Activated CD4-positive, alpha-beta T cell treated with anti-CD3 and anti-CD28 coated beads for 1 hour (primary cell): ENCODE measurements around the gene MGAT4B.
"Not testable (repeated sequence)": the region's sequence is repeated elsewhere in the genome, so short reads cannot be mapped to it uniquely, and the experiment has no call there.

ENCODE experiments used
- DNase-seq: peaks from one replicate; pipeline ENCODE4 v3.0.0-alpha.2; 2020

Gene MGAT4B

DNA sequence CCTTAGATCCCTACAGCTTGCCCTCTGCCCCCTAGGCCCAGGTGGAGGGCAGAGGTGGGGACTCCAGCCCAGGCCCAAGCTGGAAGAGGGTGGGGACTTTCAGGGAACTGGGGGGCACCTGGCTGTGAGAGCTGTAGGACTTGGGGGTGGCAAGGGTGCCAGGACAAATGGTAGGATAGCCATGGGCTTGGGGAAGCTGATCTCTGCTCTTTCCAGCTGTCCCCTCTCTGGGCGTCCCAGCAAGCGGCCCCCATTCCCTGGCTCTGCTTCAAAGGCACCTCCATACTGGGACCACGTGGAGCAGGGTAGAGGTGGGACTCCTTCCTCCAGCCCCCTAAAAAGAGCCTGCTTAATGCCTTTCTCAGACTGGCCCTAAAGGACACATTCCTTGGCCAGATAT lies 12.5 kb downstream of the MGAT4B start:
- no peak for DNase-seq

GRCh38 chr5:179793468-179794139 lies 13.1 kb downstream of the MGAT4B start, which contains the start of gene LTC4S:
Gene LTC4S, plus strand, starts transcription at chr5:179793986. Its CDS starts 95 bp downstream, at chr5:179794081.
- DNase-seq = no peak

- no peak for DNase-seq
These were observed 13.8 kb downstream of the MGAT4B start for GRCh38 chr5:179792612-179793467.

DNA sequence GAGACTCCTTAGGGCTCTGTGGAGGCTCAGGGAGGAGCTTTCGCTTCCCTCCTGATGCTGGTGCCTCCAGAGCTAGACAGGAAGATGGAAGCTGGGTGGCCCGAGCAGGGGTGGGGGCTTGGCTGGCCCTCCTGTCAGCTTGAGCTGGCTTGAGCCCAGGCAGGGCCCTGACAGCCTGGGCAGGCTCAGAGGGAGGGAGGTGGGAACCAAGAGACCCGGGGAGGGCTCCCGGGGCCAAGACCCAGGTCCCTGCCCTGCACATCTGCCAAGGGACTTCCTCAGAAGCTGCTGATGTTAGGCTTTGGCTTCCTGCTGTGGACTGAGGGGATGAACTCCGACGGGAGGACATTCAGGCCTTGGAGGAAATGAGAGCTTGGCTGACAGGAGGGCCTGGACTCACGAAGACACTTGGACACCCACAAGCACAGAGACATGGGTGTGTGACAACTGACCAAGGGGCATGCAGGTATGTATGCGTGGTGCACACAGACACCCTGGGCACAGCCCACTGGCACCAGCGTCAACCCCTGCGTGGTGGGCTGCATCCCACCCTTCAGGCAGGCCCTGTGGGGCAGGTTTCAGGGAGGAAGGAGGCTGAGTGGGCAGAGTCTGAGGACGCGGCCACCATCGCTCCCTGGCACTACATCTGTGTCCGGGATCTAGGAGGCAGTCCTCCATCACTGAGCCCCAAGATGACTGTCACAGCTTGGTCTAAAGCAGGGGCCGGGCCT lies 14.6 kb downstream of the MGAT4B start:
- no peak for DNase-seq

DNA sequence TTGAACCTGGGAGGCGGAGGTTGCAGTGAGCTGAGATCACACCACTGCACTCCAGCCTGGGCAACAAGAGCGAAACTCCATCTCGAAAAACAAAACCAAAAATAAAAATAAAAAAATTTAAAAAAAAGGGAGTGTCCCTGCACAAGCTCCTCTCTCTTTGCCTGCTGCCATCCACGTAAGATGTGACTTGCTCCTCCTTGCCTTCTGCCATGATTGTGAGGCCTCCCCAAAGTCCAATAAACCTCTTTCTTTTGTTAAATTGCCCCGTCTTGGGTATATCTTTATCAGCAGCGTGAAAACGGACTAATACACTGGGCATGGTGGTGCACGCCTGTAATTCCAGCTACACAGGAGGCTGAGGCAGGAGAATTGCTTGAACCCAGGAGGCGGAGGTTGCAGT lies 17.4 kb downstream of the MGAT4B start:
- not testable (repeated sequence) for DNase-seq

DNA sequence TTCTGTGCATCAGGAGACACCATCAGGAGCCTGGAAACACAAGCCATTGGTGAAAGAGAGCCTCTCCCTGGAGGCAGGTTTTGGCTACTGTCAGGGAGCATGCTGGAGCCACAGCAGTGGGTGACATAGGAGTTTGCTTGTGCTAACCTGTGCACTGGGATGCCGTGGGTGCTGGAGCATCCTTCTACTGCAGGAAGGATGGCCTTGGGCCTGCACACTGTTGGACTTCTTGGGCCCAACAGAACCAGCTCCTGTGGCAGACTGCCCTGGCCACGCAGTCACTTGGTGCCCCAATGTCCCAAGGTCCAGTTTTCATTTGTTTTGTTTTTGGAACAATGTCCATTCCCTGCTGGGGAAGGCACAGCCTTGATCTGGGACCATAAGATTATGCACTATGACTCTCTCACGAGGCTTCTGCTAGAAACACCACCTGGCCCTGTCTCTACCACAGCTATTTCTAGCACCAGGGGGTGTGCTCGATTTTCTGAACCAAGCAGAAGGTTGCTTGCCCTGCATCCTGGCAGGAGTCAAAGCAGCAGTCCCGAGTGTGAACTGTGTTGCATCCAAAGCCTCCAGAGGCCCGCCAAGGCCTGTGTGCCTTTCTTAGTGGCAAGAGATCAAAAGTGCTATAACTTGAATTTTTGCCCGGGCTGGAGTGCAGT lies 18.3 kb downstream of the MGAT4B start:
- no peak for DNase-seq

GRCh38 chr5:179786861-179787260 lies 19.8 kb downstream of the MGAT4B start:
- DNase-seq = no peak

GRCh38 chr5:179783128-179783527 lies 23.5 kb downstream of the MGAT4B start:
- no peak for DNase-seq

GRCh38 chr5:179781846-179782245 lies 24.8 kb downstream of the MGAT4B start:
- DNase-seq = no peak

- DNase-seq = no peak
These were observed 26.3 kb downstream of the MGAT4B start for GRCh38 chr5:179780362-179780761.

DNA sequence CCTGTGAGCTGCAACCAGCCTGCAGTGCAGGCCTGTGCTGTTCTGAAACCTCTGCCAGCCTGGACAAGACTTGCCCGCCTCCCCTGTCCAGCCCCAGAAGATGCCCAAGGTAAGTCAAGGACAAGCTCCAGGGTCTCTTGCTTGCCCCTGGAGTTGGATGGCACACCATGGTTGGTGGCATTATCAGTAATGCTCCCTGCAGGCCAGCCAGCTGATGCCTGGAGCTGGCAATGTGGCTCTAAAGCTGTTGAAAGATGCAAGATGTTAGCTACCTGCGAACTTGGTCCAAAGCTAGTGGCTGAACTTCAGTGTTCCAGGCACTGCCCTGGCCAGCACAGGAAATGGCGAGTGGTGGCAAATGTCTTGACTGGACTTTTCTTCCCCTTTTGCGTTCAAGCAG lies 26.8 kb downstream of the MGAT4B start:
- DNase-seq = no peak

- DNase-seq = no peak
These were observed 28.1 kb downstream of the MGAT4B start for GRCh38 chr5:179778591-179778990.

GRCh38 chr5:179777909-179778308 lies 28.8 kb downstream of the MGAT4B start:
- no peak for DNase-seq

DNA sequence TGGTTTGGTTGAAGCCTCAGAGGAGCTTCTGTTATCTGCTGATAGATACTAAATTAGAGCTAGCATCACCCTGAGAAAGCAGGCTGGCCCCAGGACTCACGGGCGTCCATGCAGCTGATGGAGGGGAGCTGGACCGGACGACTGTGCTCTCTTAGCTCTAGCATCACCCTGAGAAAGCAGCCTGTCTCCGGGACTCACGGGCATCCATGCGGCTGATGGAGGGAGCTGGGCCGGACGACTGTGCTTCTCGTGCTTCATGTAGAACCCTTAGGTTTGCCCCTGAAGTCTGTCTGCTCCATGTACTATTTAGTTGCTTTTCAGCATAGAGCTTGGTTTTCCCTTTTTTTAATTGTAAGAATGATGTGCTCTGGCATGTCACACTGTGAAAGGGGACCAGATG lies 29.2 kb downstream of the MGAT4B start:
- no peak for DNase-seq

- no peak for DNase-seq
These were observed 30.2 kb downstream of the MGAT4B start for GRCh38 chr5:179776411-179776938.

DNA sequence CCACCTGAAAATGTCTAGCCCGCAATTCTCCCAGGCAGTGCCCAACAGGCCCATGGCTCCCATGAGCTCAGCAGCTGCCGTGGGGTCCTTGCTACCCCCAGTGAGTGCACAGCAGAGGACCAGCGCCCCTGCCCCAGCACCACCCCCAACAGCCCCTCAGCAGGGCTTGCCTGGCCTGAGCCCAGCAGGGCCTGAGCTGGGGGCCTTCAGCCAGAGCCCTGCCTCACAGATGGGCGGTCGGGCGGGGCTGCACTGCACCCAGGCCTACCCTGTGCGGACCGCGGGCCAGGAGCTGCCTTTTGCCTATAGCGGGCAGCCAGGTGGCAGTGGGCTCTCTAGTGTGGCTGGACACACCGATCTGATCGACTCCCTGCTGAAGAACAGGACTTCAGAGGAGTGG lies 32.2 kb downstream of the MGAT4B start:
- no peak for DNase-seq

DNA sequence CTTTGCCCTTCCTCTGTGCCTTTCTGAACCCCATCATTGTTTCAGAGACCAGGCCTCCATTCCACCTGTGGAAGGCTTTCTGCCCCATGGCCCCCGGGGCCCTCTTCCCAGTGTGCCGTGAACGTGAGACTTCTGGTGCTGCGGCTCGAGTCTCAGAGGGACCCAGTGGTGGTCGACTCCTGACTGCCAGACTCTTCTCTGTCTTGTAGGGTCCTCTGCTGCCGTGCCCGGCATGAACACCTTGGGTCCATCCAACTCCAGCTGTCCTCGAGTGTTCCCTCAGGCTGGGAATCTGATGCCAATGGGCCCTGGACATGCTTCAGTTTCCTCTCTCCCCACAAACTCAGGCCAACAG lies 33.0 kb downstream of the MGAT4B start:
- DNase-seq = no peak

- DNase-seq = no peak
These were observed 34.3 kb downstream of the MGAT4B start for GRCh38 chr5:179772351-179772750.

DNA sequence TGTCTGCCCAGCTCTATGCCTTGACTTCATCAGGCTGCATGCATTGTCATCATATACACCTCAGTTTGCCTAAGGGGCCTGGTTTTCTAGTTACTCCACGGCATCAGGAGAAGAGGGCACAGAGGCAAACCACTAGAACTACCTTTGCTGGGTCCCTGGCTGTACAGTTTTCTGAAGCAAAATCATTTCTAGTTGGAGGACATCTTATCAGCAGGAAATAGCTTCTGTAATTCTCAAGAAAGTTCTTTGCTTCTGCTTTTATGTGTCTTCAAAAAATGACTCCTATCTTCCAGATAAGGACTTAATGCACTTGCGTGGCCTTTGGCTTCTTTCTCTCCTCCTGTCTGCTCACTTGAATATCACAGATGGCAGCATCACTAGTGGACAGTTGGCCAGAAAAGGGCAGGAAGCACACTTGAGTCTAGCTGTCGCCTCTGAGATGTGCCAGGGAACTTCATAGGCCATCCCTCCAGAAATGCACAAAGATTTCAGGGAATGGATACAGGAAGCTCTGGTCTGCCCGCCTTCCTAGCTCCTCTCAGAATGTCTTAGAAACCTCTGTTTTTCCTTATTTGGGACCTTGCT lies 35.3 kb downstream of the MGAT4B start:
- no peak for DNase-seq

DNA sequence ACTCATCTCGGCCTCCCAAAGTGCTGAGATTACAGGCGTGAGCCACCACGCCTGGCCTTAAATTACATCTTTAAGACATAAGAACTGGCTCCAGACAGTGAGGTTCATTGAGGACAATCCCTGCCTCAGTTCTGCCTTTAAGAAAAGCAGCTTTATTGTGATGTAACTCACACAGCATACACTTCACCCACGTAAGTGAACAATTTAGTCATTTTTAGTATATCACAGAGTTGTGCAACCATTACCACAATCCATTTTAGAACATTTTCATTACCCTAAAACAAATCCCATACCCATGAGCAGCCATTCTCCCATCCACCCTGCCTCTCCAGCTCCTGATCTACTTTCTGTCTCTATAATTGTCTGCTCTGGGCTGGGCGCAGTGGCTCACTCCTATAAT lies 36.9 kb downstream of the MGAT4B start:
- DNase-seq = no peak

- no peak for DNase-seq
These were observed 37.4 kb downstream of the MGAT4B start for GRCh38 chr5:179769271-179769670.

- DNase-seq = no peak
These were observed 38.2 kb downstream of the MGAT4B start for GRCh38 chr5:179768326-179769085.
